Spleen (tissue), 11 donors: ENCODE results near the gene AIG1. TPM values are rescaled to one million over a fixed set of nuclear protein-coding genes. Genes with fewer than 3 reads are reported as not detected.

Experiments used
- DNase-seq: peaks from one replicate; pipeline ENCODE4 v3.0.0-alpha.2; 2020
- H3K27ac ChIP-seq, 8 donors: fragments of 200-600 bp; sonication (generic) in 7 of 8; 1 replicate in 4 of 8; 2 replicates in 4 of 8; pipeline versions ENCODE4 v1.5.0 to v1.8.0; 2016 to 2021; ENCODE audit warnings: inconsistent platforms in 4 of 8, mild to moderate bottlenecking in 4 of 8, moderate library complexity in 1 of 8
- H3K27me3 ChIP-seq, 7 donors: fragments of 200-600 bp; sonication (generic) in 6 of 7; replicated peaks in 1 of 7; 1 replicate in 4 of 7; 2 replicates in 3 of 7; pipeline versions ENCODE4 v1.5.0 to v1.8.0; 2016 to 2021; ENCODE audit warnings: inconsistent platforms in 3 of 7, mild to moderate bottlenecking in 1 of 7
- H3K36me3 ChIP-seq, 6 donors: fragments of 200-600 bp; sonication (generic) in 5 of 6; 1 replicate in 4 of 6; 2 replicates in 2 of 6; pipeline versions ENCODE4 v1.5.0 to v1.8.0; 2016 to 2021; ENCODE audit warnings: inconsistent platforms in 2 of 6
- H3K4me1 ChIP-seq, 6 donors: fragments of 200-600 bp; sonication (generic) in 5 of 6; 1 replicate in 3 of 6; 2 replicates in 3 of 6; pipeline versions ENCODE4 v1.5.0 to v1.8.0; 2016 to 2021; ENCODE audit warnings: inconsistent platforms in 3 of 6
- H3K4me3 ChIP-seq, 8 donors: fragments of 200-600 bp; sonication (generic) in 7 of 8; 1 replicate in 4 of 8; 2 replicates in 4 of 8; pipeline versions ENCODE4 v1.5.0 to v1.8.0; 2016 to 2021; ENCODE audit warnings: inconsistent platforms in 4 of 8, mild to moderate bottlenecking in 4 of 8, moderate library complexity in 2 of 8
- H3K9me3 ChIP-seq, 8 donors: fragments of 200-600 bp; sonication (generic) in 7 of 8; 1 replicate in 4 of 8; 2 replicates in 4 of 8; pipeline versions ENCODE4 v1.5.0 to v1.8.0; 2016 to 2021; ENCODE audit warnings: inconsistent platforms in 4 of 8
- CTCF ChIP-seq, 11 experiments: fragments of 200-600 bp in 7 of 11; fragments of 450-650 bp in 4 of 11; sonication (generic) in 4 of 11; IDR thresholded peaks in 8 of 11; conservative IDR thresholded peaks in 3 of 11; 1 replicate in 7 of 11; 2 replicates in 4 of 11; pipeline versions ENCODE4 v1.4.0 to v1.8.0; 2016 to 2021; ENCODE audit warnings: antibody characterized with exemption in 11 of 11, inconsistent platforms in 4 of 11, mild to moderate bottlenecking in 1 of 11
- POLR2A ChIP-seq, 3 donors: fragments of 450-650 bp; IDR thresholded peaks; one replicate each; pipeline ENCODE4 v1.5.1; 2017; ENCODE audit warnings: antibody characterized with exemption in 3 of 3, mild to moderate bottlenecking in 1 of 3
- POLR2AphosphoS5 ChIP-seq, 3 donors: sonication (generic); formaldehyde crosslinking; IDR thresholded peaks; one replicate each; pipeline ENCODE4 v1.5.1; 2017; ENCODE audit warnings: antibody characterized with exemption in 3 of 3
- WGBS, 5 donors: extraction: QIAGEN DNeasy Blood & Tissue Kit in 3 of 5; methylation state at CpG; one replicate each; pipeline versions ENCODE4 v1.1.5 to v1.1.7; 2013 to 2018; 5-methylcytosine and 5-hydroxymethylcytosine counted together
- intact Hi-C: fragments of 100-400 bp; cut with DNase I; formaldehyde crosslinking; loops from one replicate; pipeline ENCODE4 v1.15.0; 2023; ENCODE audit warnings: low total_unique reads
- polyA plus RNA-seq, 3 donors: library from polyadenylated mRNA; stranded (reverse); fragments of 200-250 nt; gene quantifications; one replicate each; pipeline ENCODE4 v1.2.1, GENCODE V29; 2013
- total RNA-seq, 7 donors: library from RNA; depleted of rRNA in 3 of 7; stranded (reverse); fragments of >200 nt in 3 of 7; fragmentation: NEBNext Ultra II Directional in 4 of 7; extraction: Animal tissue kit (Norgen Biotek cat#: 25700) in 4 of 7; gene quantifications; one replicate each; pipeline versions ENCODE4 v1.1.0 to v1.2.1, GENCODE V29; 2016 to 2021
- donor health status: healthy with polysubstance abuse.
- donor health status: DM: no; HTN: no; CAD: no; lungs with moderate emphysema.
- donor health status: DM: no; HTN: no; CAD: no.
- donor health status: Bipolar disorder and iron deficiency.
- donor health status: healthy.
- donor health status: DM: no; HTN: no; CAD: no.
- donor health status: DM: yes; HTN: yes; CAD: no.

AIG1 gene
- total and polyA plus RNA-seq, 10 donors: 14.3 to 38.0 (median 27.9) TPM

GRCh38 chr6:143199291-143199690 lies 138.6 kb downstream of the AIG1 start:
- TF ChIP-seq CTCF (IDR thresholded peaks at IDR 0.05 in 8 of 11, conservative IDR thresholded peaks at IDR 0.05 in 3 of 11) (no peak), POLR2A (IDR thresholded peaks at IDR 0.05) (no peak), POLR2AphosphoS5 (IDR thresholded peaks at IDR 0.05) (no peak)
- DNase-seq: no peak
- intact Hi-C loops: no loop called here
- peaks cover 0 to 6% (median 0%) of the 10 kb centered on the region in 8 donors for H3K9me3 ChIP-seq
- H3K4me3 ChIP-seq: no peak overlapping the region
- H3K27ac ChIP-seq: no peak overlapping the region
- peaks cover 0 to 9% (median 0%) of the 10 kb centered on the region in 6 donors for H3K36me3 ChIP-seq
- peaks cover 0 to 4% (median 0%) of the 10 kb centered on the region in 6 donors for H3K4me1 ChIP-seq
- no peaks in the 10 kb centered on the region for H3K27me3 ChIP-seq
- 91 to 98% (median 95%) methylated on average over 1 of the region's 1 CpG for WGBS, 5 donors

- no peak overlapping the region for H3K27ac ChIP-seq
- no peaks in the 10 kb centered on the region for H3K27me3 ChIP-seq
- H3K4me3 ChIP-seq: no peak overlapping the region
- intact Hi-C loops: no loop called here
- DNase-seq: no peak
- peaks cover 0 to 9% (median 0%) of the 10 kb centered on the region in 6 donors for H3K36me3 ChIP-seq
- TF ChIP-seq POLR2A (IDR thresholded peaks at IDR 0.05): no peak
- TF ChIP-seq CTCF (IDR thresholded peaks at IDR 0.05 in 8 of 11, conservative IDR thresholded peaks at IDR 0.05 in 3 of 11): no peak
- no peak for TF ChIP-seq POLR2AphosphoS5 (IDR thresholded peaks at IDR 0.05)
- H3K9me3 ChIP-seq: peaks cover 0 to 8% (median 0%) of the 10 kb centered on the region in 8 donors
- WGBS, 5 donors: 94 to 98% (median 96%) methylated on average over 6 of the region's 6 CpGs
- H3K4me1 ChIP-seq: peaks cover 0 to 4% (median 0%) of the 10 kb centered on the region in 6 donors
Measured at GRCh38 chr6:143200167-143200770, 139.6 kb downstream of the AIG1 start.

- Histone ChIP-seq H3K27me3 (no peaks in the 10 kb centered on the region), H3K4me1 (no peaks in the 10 kb centered on the region), H3K36me3 (peaks cover 0 to 9% (median 0%) of the 10 kb centered on the region in 6 donors), H3K27ac (no peak overlapping the region), H3K4me3 (no peak overlapping the region), H3K9me3 (peaks cover 0 to 8% (median 0%) of the 10 kb centered on the region in 8 donors)
- TF ChIP-seq POLR2A (IDR thresholded peaks at IDR 0.05) (no peak), CTCF (IDR thresholded peaks at IDR 0.05 in 8 of 11, conservative IDR thresholded peaks at IDR 0.05 in 3 of 11) (no peak), POLR2AphosphoS5 (IDR thresholded peaks at IDR 0.05) (no peak)
- intact Hi-C loops: no loop called here
- DNase-seq: no peak
Measured at GRCh38 chr6:143204045-143204444, 143.4 kb downstream of the AIG1 start.

- no peak overlapping the region for H3K4me3 ChIP-seq
- no peaks in the 10 kb centered on the region for H3K27me3 ChIP-seq
- no peak overlapping the region for H3K27ac ChIP-seq
- WGBS, 5 donors: 83 to 100% (median 90%) methylated on average over 1 of the region's 1 CpG
- intact Hi-C loops: no loop called here
- TF ChIP-seq POLR2A (IDR thresholded peaks at IDR 0.05): no peak
- no peak for TF ChIP-seq CTCF (IDR thresholded peaks at IDR 0.05 in 8 of 11, conservative IDR thresholded peaks at IDR 0.05 in 3 of 11)
- no peak for TF ChIP-seq POLR2AphosphoS5 (IDR thresholded peaks at IDR 0.05)
- H3K4me1 ChIP-seq: no peaks in the 10 kb centered on the region
- H3K9me3 ChIP-seq: peaks cover 0 to 11% (median 4%) of the 10 kb centered on the region in 8 donors
- peaks cover 0 to 9% (median 0%) of the 10 kb centered on the region in 6 donors for H3K36me3 ChIP-seq
- DNase-seq: no peak
Measured at GRCh38 chr6:143205131-143205535, 144.4 kb downstream of the AIG1 start.
